Mucosa of stomach (tissue), 1 donor: ENCODE results near the gene TPSG1.
"Not testable (repeated sequence)": the region's sequence is repeated elsewhere in the genome, so short reads cannot be mapped to it uniquely, and the experiment has no call there.

Experiments
- H3K27me3 ChIP-seq: one replicate; pipeline ENCODE4 v1.7.0; 2013; ENCODE audit warnings: mild to moderate bottlenecking, low read length; ENCODE audit not compliant: control insufficient read depth, insufficient read depth
- H3K36me3 ChIP-seq: one replicate; pipeline ENCODE4 v1.7.0; 2013; ENCODE audit warnings: low read length; ENCODE audit not compliant: control insufficient read depth, insufficient read depth
- H3K4me1 ChIP-seq: one replicate; pipeline ENCODE4 v1.7.0; 2013; ENCODE audit warnings: mild to moderate bottlenecking, low read length; ENCODE audit not compliant: control insufficient read depth, insufficient read depth
- H3K4me3 ChIP-seq: one replicate; pipeline ENCODE4 v1.7.0; 2013; ENCODE audit warnings: low read length
- H3K9ac ChIP-seq: one replicate; pipeline ENCODE4 v1.7.0; 2013; ENCODE audit warnings: mild to moderate bottlenecking, low read length, moderate library complexity
- H3K9me3 ChIP-seq: one replicate; pipeline ENCODE4 v1.7.0; 2013; ENCODE audit warnings: mild to moderate bottlenecking, low read length, moderate library complexity; ENCODE audit not compliant: control insufficient read depth
- donor health status: Pancreatic carcinoma.

The TPSG1 gene

DNA sequence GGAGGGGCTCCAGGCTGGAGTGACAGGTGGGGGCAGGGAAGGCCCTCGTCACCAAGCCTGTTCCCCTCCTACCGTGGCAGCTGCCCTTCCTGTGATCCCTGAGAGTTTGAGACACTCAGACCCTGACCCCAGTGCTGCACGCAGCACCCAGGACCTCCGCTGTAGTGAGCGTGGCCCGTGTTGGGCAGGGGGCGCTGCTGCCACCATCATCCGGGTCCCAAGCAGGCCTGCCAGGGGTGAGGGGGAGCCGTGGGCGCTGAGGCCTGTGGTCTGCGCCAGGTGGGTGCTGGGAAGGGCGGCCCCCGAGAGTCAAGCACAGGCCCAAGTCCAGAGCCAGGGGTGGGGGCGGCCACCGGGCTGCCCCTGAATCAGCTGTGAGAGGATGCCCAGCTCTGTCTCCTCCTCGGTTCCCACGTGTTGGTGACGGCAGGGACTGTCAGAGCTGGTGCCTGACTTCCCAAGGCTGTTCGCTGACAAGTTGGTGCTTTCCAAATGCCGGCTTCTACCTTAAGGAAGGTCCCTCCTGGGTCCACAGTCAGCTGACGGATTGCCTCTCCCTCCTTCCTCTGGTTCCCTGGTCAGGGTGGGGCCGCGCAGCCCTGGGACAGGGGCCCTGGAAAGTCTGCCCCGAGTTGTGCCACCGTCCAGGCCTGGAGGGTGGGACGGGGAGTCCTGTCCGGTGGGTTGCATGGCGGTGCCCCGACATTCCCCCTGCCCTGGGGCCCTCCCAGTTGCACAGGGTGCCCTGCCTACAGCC, 31.1 kb downstream of the TPSG1 start:
- Histone ChIP-seq H3K4me1 (no peaks in the 10 kb centered on the region), H3K36me3 (no peaks in the 10 kb centered on the region), H3K27me3 (no peaks in the 10 kb centered on the region), H3K9ac (no peak overlapping the region), H3K9me3 (no peaks in the 10 kb centered on the region), H3K4me3 (no peak overlapping the region)

DNA sequence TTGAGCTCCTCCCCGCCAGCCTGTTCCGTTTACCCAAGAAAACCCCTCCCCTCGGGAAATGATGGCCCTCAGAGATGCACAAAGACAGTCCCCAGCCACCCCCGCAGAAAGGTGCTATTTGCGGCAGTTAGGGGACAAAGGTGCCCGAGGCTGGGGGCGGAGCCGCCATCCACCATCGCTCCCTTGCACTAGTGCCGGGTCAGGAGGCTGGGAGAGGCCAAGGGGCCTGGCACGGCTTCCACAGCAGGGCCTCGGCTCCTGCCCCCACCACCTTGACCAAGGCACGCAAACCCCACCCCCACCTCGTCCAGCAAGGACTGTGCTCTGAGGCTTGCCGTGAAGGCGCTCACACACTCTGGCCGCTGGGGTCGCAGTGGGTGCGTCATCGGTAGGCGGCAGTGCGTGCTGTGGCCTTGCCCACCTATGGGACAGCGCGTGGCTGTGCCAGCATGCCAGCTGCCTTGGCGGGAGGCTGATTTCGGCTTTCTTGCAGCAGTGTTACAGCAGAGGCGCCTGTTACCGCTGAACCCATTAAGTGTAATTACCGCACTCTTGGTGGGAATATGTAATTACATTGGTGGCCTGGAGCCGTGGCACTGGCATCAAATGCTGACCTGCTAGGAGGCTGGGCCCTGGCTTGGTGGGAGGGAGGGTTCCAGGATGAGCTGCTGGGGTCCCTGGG, 31.8 kb downstream of the TPSG1 start:
- Histone ChIP-seq H3K36me3 (no peaks in the 10 kb centered on the region), H3K4me3 (no peak overlapping the region), H3K27me3 (no peaks in the 10 kb centered on the region), H3K9me3 (no peaks in the 10 kb centered on the region), H3K9ac (no peak overlapping the region), H3K4me1 (no peaks in the 10 kb centered on the region)

DNA sequence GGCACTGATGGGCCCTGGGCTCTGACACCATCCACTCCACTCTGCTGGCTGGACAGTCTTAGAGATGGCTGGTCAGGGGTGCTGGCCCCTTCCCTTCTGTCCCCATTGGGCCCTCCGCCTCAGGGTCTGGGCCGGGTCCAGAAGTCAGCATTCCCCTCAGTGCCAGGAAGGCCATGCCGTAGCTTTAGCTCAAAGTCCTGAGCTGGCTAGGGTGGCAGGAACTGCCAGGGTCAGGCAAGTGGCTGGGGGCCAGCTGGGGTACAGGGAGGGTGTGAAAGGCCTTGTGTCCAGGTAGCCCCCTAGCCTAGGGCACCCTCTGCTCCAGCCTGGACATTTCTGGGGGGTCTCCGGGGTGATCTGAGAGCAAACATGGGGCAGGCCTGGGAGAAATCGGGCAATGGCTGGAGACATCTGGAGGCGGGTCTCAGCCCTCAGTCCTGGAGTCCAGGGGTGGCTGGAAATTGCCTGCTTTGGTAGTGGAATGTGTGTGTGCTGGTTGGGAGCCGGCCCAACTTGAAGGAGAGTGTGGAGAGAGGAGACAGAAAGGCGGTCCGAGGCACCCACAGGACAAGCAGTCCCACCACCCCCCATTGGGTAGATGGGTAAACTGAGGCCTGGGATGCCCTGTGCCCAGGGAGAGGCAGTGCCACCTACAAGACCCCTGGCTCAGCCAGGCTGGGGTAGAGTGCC, 32.5 kb downstream of the TPSG1 start:
- Histone ChIP-seq H3K9me3 (no peaks in the 10 kb centered on the region), H3K4me3 (no peak overlapping the region), H3K36me3 (no peaks in the 10 kb centered on the region), H3K9ac (no peak overlapping the region), H3K4me1 (no peaks in the 10 kb centered on the region), H3K27me3 (no peaks in the 10 kb centered on the region)

DNA sequence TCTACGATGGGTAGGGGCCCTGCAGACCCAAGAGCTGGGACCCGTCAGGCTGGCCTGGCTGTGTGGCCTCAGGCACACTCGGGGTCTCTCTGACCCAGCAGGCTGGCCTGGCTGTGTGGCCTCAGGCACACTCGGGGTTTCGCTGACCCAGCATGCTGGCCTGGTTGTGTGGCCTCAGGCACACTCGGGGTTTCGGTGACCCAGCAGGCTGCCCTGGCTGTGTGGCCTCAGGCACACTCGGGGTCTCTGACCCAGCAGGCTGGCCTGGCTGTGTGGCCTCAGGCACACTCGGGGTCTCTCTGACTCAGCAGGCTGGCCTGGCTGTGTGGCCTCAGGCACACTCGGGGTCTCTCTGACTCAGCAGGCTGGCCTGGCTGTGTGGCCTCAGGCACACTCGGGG, 34.3 kb downstream of the TPSG1 start:
- not testable (repeated sequence) for H3K4me3 ChIP-seq, H3K27me3 ChIP-seq, H3K9ac ChIP-seq, H3K9me3 ChIP-seq, H3K4me1 ChIP-seq, H3K36me3 ChIP-seq

GRCh38 chr16:1189455-1189854, 35.6 kb downstream of the TPSG1 start:
- H3K4me1 ChIP-seq, result no peaks in the 10 kb centered on the region
- H3K9me3 ChIP-seq, result no peaks in the 10 kb centered on the region
- no peaks in the 10 kb centered on the region for H3K36me3 ChIP-seq
- H3K4me3 ChIP-seq, result no peak overlapping the region
- no peak overlapping the region for H3K9ac ChIP-seq
- H3K27me3 ChIP-seq, result no peaks in the 10 kb centered on the region

- Histone ChIP-seq H3K9me3 (no peaks in the 10 kb centered on the region), H3K4me1 (no peaks in the 10 kb centered on the region), H3K9ac (no peak overlapping the region), H3K36me3 (no peaks in the 10 kb centered on the region), H3K27me3 (no peaks in the 10 kb centered on the region), H3K4me3 (no peak overlapping the region)
Measured at GRCh38 chr16:1188432-1189189, 36.5 kb downstream of the TPSG1 start.

DNA sequence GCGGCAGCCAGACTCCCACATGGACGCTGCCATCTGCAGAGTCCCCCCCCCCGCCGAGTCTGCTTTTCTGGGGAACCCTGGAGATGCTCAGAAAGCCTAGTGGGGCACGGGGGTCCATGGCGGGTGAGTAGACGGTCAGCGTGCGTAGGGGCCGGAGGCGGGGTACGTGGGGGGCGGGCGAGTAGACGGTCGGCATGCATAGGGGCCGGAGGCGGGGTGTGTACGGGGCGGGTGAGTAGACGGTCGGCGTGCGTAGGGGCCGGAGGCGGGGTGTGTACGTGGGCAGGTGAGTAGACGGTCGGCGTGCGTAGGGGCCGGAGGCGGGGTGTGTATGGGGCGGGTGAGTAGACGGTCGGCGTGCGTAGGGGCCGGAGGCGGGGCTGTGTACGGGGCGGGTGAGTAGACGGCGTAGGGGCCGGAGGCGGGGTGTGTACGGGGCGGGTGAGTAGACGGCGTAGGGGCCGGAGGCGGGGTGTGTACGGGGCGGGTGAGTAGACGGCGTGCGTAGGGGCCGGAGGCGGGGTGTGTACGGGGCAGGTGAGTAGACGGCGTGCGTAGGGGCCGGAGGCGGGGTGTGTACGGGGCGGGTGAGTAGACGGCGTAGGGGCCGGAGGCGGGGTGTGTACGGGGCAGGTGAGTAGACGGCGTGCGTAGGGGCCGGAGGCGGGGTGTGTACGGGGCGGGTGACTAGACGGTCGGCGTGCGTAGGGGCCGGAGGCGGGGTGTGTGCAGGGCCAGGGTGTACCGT, 39.4 kb downstream of the TPSG1 start:
- not testable (repeated sequence) for H3K4me3 ChIP-seq, H3K27me3 ChIP-seq, H3K4me1 ChIP-seq, H3K36me3 ChIP-seq, H3K9ac ChIP-seq, H3K9me3 ChIP-seq

DNA sequence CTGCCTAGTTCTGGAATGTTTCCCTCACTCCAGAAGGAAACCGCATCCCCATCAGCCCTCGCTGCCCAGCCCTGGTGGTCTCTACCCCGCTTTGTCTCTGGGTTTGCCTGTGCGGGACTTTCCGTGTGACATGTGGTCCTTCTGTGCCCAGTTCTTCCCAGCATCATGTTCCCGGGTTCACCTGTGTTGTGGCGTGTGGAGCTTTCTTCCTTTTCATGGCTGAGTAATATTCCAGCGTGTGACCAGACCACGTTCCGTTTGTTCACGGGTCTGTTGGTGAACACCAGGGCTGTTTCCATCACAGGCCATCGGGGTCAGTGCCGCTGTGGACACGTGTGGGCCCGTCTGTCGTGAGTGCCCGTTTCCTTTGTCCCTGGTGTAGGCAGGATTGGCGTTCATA, 40.1 kb downstream of the TPSG1 start:
- Histone ChIP-seq H3K36me3 (no peaks in the 10 kb centered on the region), H3K9me3 (no peaks in the 10 kb centered on the region), H3K9ac (no peak overlapping the region), H3K4me3 (no peak overlapping the region), H3K27me3 (no peaks in the 10 kb centered on the region), H3K4me1 (peaks cover 10% of the 10 kb centered on the region)

GRCh38 chr16:1184156-1184868, 40.8 kb downstream of the TPSG1 start:
- Histone ChIP-seq H3K27me3 (no peaks in the 10 kb centered on the region), H3K36me3 (no peaks in the 10 kb centered on the region), H3K9ac (no peak overlapping the region), H3K4me1 (peaks cover 10% of the 10 kb centered on the region), H3K4me3 (no peak overlapping the region), H3K9me3 (no peaks in the 10 kb centered on the region)

GRCh38 chr16:1182950-1183907, 41.8 kb downstream of the TPSG1 start:
- H3K9me3 ChIP-seq, result no peaks in the 10 kb centered on the region
- H3K27me3 ChIP-seq, result no peaks in the 10 kb centered on the region
- no peak overlapping the region for H3K4me3 ChIP-seq
- H3K4me1 ChIP-seq, result peaks cover 10% of the 10 kb centered on the region
- H3K9ac ChIP-seq, result no peak overlapping the region
- no peaks in the 10 kb centered on the region for H3K36me3 ChIP-seq
